ENCODE data around the gene PTPRM.
A peak's percentile ranks its signal among the peaks of the same experiment; 100 is the strongest.
"Not testable (repeated sequence)": the region's sequence is repeated elsewhere in the genome, so short reads cannot be mapped to it uniquely, and the experiment has no call there.

PTPRM gene

GRCh38 chr18:7950380-7951136 is 383.4 kb downstream of the PTPRM start:
- DNase-seq (ENCODE audit: low read depth), result peak; percentile 0

- no peak for DNase-seq (ENCODE audit: low read depth)
Observed at GRCh38 chr18:7953095-7953958, 386.2 kb downstream of the PTPRM start.

GRCh38 chr18:7954238-7954637 is 387.1 kb downstream of the PTPRM start:
- DNase-seq (ENCODE audit: low read depth), result no peak

GRCh38 chr18:7955175-7955574 is 388.1 kb downstream of the PTPRM start:
- DNase-seq (ENCODE audit: low read depth), result no peak

GRCh38 chr18:7957297-7957696 is 390.2 kb downstream of the PTPRM start:
- DNase-seq (ENCODE audit: low read depth), result no peak

GRCh38 chr18:7958081-7958896 is 391.2 kb downstream of the PTPRM start:
- DNase-seq (ENCODE audit: low read depth), result no peak

- DNase-seq (ENCODE audit: low read depth), result no peak
Observed at GRCh38 chr18:7958897-7959146, 391.7 kb downstream of the PTPRM start.

GRCh38 chr18:7966682-7967081 is 399.6 kb downstream of the PTPRM start:
- not testable (repeated sequence) for DNase-seq (ENCODE audit: low read depth)

- DNase-seq (ENCODE audit: low read depth), result no peak
Observed at GRCh38 chr18:7974200-7974874, 407.2 kb downstream of the PTPRM start.

GRCh38 chr18:7977897-7978296 is 410.8 kb downstream of the PTPRM start:
- no peak for DNase-seq (ENCODE audit: low read depth)

GRCh38 chr18:7978834-7979233 is 411.7 kb downstream of the PTPRM start:
- no peak for DNase-seq (ENCODE audit: low read depth)

- DNase-seq (ENCODE audit: low read depth), result no peak
Observed at GRCh38 chr18:7979714-7980113, 412.6 kb downstream of the PTPRM start.

- DNase-seq (ENCODE audit: low read depth), result no peak
Observed at GRCh38 chr18:7980136-7980535, 413.0 kb downstream of the PTPRM start.

- no peak for DNase-seq (ENCODE audit: low read depth)
Observed at GRCh38 chr18:7980656-7981055, 413.5 kb downstream of the PTPRM start.

GRCh38 chr18:7982216-7982615 is 415.1 kb downstream of the PTPRM start:
- no peak for DNase-seq (ENCODE audit: low read depth)

GRCh38 chr18:7987284-7987976 is 420.3 kb downstream of the PTPRM start:
- no peak for DNase-seq (ENCODE audit: low read depth)

GRCh38 chr18:7990670-7991069 is 423.6 kb downstream of the PTPRM start:
- no peak for DNase-seq (ENCODE audit: low read depth)

GRCh38 chr18:8001711-8002301 is 434.7 kb downstream of the PTPRM start:
- DNase-seq (ENCODE audit: low read depth), result no peak

GRCh38 chr18:8003878-8004675 is 437.0 kb downstream of the PTPRM start:
- no peak for DNase-seq (ENCODE audit: low read depth)

- no peak for DNase-seq (ENCODE audit: low read depth)
Observed at GRCh38 chr18:8004792-8005191, 437.7 kb downstream of the PTPRM start.
